ENCODE measurements around the gene OR52E1. TPM values are rescaled to one million over a fixed set of nuclear protein-coding genes. Genes with fewer than 3 reads are reported as not detected.

OR52E1 gene
- total RNA-seq, 1 experiment from 2014 or later, result not detected

- TF ChIP-seq EZH2phosphoT487 (IDR thresholded peaks at IDR 0.05; ENCODE audit: borderline replicate concordance, low read length), result no peak
- TF ChIP-seq EZH2 (IDR thresholded peaks at IDR 0.05; ENCODE audit: low read length, unreplicated experiment), result no peak
- no peak for TF ChIP-seq CTCF (conservative IDR thresholded peaks at IDR 0.05; ENCODE audit: low read depth, low read length)
- Histone ChIP-seq H2AFZ (ENCODE audit: low read length) (no peak overlapping the region), H3F3A (ENCODE audit: low read length, unreplicated experiment) (no peaks in the 10 kb centered on the region), H3K9me2 (replicated peaks; ENCODE audit: low read length) (no peaks in the 10 kb centered on the region), H3K4me1 (ENCODE audit: insufficient read depth, low read length) (no peaks in the 10 kb centered on the region), H3K27me3 (ENCODE audit: low read length) (no peaks in the 10 kb centered on the region; the same call in 1 of the 2 replicates), H3K4me3 (ENCODE audit: low read length) (no peak overlapping the region), H3K36me3 (ENCODE audit: low read depth, low read length) (no peaks in the 10 kb centered on the region), H3K9me3 (ENCODE audit: low read length) (no peaks in the 10 kb centered on the region), H3K79me2 (ENCODE audit: low read length) (no peaks in the 10 kb centered on the region), H3K4me2 (ENCODE audit: low read length) (no peak overlapping the region), H3K27ac (ENCODE audit: low read length) (no peak overlapping the region), H3K9ac (ENCODE audit: low read length) (no peak overlapping the region), H4K20me1 (ENCODE audit: low read length) (no peaks in the 10 kb centered on the region)
- no TSS peak for BruUV-seq (replicated peaks)
- ATAC-seq (no peak), DNase-seq (no peak)
- CTCF ChIA-PET, result no interaction called here
- POLR2A ChIA-PET (ENCODE audit: unreplicated experiment), result no interaction called here
- intact Hi-C loops (cut with micrococcal nuclease), result no loop called here
Measured at GRCh38 chr11:5083602-5084001, 14.2 kb downstream of the OR52E1 start.

- no peak overlapping the region for H3K4me2 ChIP-seq (ENCODE audit: low read length)
- H3K36me3 ChIP-seq (ENCODE audit: low read depth, low read length), result no peaks in the 10 kb centered on the region
- no peaks in the 10 kb centered on the region; the same call in 1 of the 2 replicates for H3K27me3 ChIP-seq (ENCODE audit: low read length)
- POLR2A ChIA-PET (ENCODE audit: unreplicated experiment), result no interaction called here
- ATAC-seq (no peak), DNase-seq (no peak)
- H3K4me1 ChIP-seq (ENCODE audit: insufficient read depth, low read length), result no peaks in the 10 kb centered on the region
- no peak overlapping the region for H2AFZ ChIP-seq (ENCODE audit: low read length)
- H3K9me3 ChIP-seq (ENCODE audit: low read length), result no peaks in the 10 kb centered on the region
- H3K4me3 ChIP-seq (ENCODE audit: low read length), result no peak overlapping the region
- CTCF ChIA-PET, result no interaction called here
- no peaks in the 10 kb centered on the region for H3F3A ChIP-seq (ENCODE audit: low read length, unreplicated experiment)
- H3K79me2 ChIP-seq (ENCODE audit: low read length), result no peaks in the 10 kb centered on the region
- H3K9ac ChIP-seq (ENCODE audit: low read length), result no peak overlapping the region
- no peak overlapping the region for H3K27ac ChIP-seq (ENCODE audit: low read length)
- H4K20me1 ChIP-seq (ENCODE audit: low read length), result no peaks in the 10 kb centered on the region
- TF ChIP-seq CTCF (conservative IDR thresholded peaks at IDR 0.05; ENCODE audit: low read depth, low read length), result no peak
- TF ChIP-seq EZH2 (IDR thresholded peaks at IDR 0.05; ENCODE audit: low read length, unreplicated experiment), result no peak
- no peak for TF ChIP-seq EZH2phosphoT487 (IDR thresholded peaks at IDR 0.05; ENCODE audit: borderline replicate concordance, low read length)
- BruUV-seq (replicated peaks), result no TSS peak
- intact Hi-C loops (cut with micrococcal nuclease), result no loop called here
- H3K9me2 ChIP-seq (replicated peaks; ENCODE audit: low read length), result no peaks in the 10 kb centered on the region
Measured at GRCh38 chr11:5088556-5088955, 19.2 kb downstream of the OR52E1 start.

DNA sequence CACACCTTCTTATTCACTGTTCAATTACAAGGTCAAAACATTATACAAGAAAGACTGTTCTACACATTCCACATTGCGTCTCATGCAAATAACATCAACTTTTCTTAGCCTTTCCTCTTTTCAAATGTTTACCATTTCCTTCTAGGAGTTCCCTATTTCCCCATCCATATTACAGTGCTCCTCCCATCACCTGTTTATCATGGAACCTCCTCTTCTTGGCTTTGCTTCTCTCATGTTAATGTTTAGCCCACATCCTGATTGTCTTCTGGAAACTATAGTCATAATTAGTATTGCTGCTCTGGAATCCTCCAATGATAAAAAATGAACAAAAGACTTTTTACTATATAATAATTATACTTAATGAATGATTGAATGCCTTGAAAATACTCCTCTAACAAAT, 21.3 kb downstream of the OR52E1 start:
- Histone ChIP-seq H3K4me3 (ENCODE audit: low read length) (no peak overlapping the region), H3F3A (ENCODE audit: low read length, unreplicated experiment) (no peaks in the 10 kb centered on the region), H3K27ac (ENCODE audit: low read length) (no peak overlapping the region), H4K20me1 (ENCODE audit: low read length) (no peaks in the 10 kb centered on the region), H3K9me3 (ENCODE audit: low read length) (no peaks in the 10 kb centered on the region), H3K9me2 (replicated peaks; ENCODE audit: low read length) (no peaks in the 10 kb centered on the region), H3K36me3 (ENCODE audit: low read depth, low read length) (no peaks in the 10 kb centered on the region), H3K4me2 (ENCODE audit: low read length) (no peak overlapping the region), H3K27me3 (ENCODE audit: low read length) (no peaks in the 10 kb centered on the region), H3K79me2 (ENCODE audit: low read length) (no peaks in the 10 kb centered on the region), H2AFZ (ENCODE audit: low read length) (no peak overlapping the region), H3K9ac (ENCODE audit: low read length) (no peak overlapping the region), H3K4me1 (ENCODE audit: insufficient read depth, low read length) (no peaks in the 10 kb centered on the region)
- DNase-seq (no peak), ATAC-seq (no peak)
- ChIA-PET CTCF (no interaction called here), POLR2A (ENCODE audit: unreplicated experiment) (no interaction called here)
- TF ChIP-seq CTCF (conservative IDR thresholded peaks at IDR 0.05; ENCODE audit: low read depth, low read length), result no peak
- no peak for TF ChIP-seq EZH2phosphoT487 (IDR thresholded peaks at IDR 0.05; ENCODE audit: borderline replicate concordance, low read length)
- no peak for TF ChIP-seq EZH2 (IDR thresholded peaks at IDR 0.05; ENCODE audit: low read length, unreplicated experiment)
- no TSS peak for BruUV-seq (replicated peaks)
- intact Hi-C loops (cut with micrococcal nuclease), result no loop called here
